MM.1S (cell line): Measurements from ENCODE around the gene GTPBP6.
A peak's percentile ranks its signal among the peaks of the same experiment; 100 is the strongest.

Source experiments
- DNase-seq: peaks from one replicate; pipeline ENCODE4 v3.0.0-alpha.2; 2015
- H2AFZ ChIP-seq: fragments of 300-600 bp; sonication (generic); 2 replicates; pipeline ENCODE4 v1.6.0; 2016; ENCODE audit warnings: antibody characterized with exemption, low read length
- H3F3A ChIP-seq: fragments of 300-600 bp; sonication (generic); 2 replicates; pipeline ENCODE4 v1.6.1; 2016; ENCODE audit warnings: mild to moderate bottlenecking, antibody characterized with exemption, low read length, moderate library complexity, mixed read lengths; ENCODE audit not compliant: insufficient read depth
- H3K27ac ChIP-seq: fragments of 300-600 bp; sonication (generic); 2 replicates; pipeline ENCODE4 v1.5.1; 2016; ENCODE audit warnings: mild to moderate bottlenecking, low read length
- H3K27me3 ChIP-seq: fragments of 300-600 bp; sonication (generic); replicated peaks from 2 replicates; pipeline ENCODE4 v1.6.0; 2016; ENCODE audit warnings: low read length; ENCODE audit not compliant: insufficient read depth
- H3K36me3 ChIP-seq: fragments of 300-600 bp; sonication (generic); replicated peaks from 2 replicates; pipeline ENCODE4 v1.6.1; 2016; ENCODE audit warnings: mild to moderate bottlenecking, low read length, mixed read lengths; ENCODE audit not compliant: insufficient read depth
- H3K4me1 ChIP-seq: fragments of 300-600 bp; sonication (generic); 2 replicates; pipeline ENCODE4 v1.6.1; 2016; ENCODE audit warnings: low read length, mixed read lengths
- H3K4me2 ChIP-seq: fragments of 300-600 bp; sonication (generic); 2 replicates; pipeline ENCODE4 v1.6.0; 2016; ENCODE audit warnings: low read depth, low read length
- H3K4me3 ChIP-seq: fragments of 300-600 bp; sonication (generic); 2 replicates; pipeline ENCODE4 v1.5.1; 2016; ENCODE audit warnings: low read length, mixed read lengths
- H3K79me2 ChIP-seq: fragments of 300-600 bp; sonication (generic); 2 replicates; pipeline ENCODE4 v1.6.1; 2016; ENCODE audit warnings: mixed run types, low read length, mixed read lengths
- H3K9ac ChIP-seq: fragments of 300-600 bp; sonication (generic); 2 replicates; pipeline ENCODE4 v1.6.1; 2016; ENCODE audit warnings: low read length, mixed read lengths
- H3K9me2 ChIP-seq: fragments of 300-600 bp; sonication (generic); replicated peaks from 2 replicates; pipeline ENCODE4 v1.6.1; 2016; ENCODE audit warnings: mild to moderate bottlenecking, low read length, mixed read lengths; ENCODE audit not compliant: insufficient read depth
- H3K9me3 ChIP-seq: fragments of 300-600 bp; sonication (generic); replicated peaks from 2 replicates; pipeline ENCODE4 v1.6.1; 2016; ENCODE audit warnings: mild to moderate bottlenecking, low read length, mixed read lengths; ENCODE audit not compliant: insufficient read depth
- H4K20me1 ChIP-seq: fragments of 300-600 bp; sonication (generic); 2 replicates; pipeline ENCODE4 v1.6.1; 2016; ENCODE audit warnings: mild to moderate bottlenecking, low read length, moderate library complexity, mixed read lengths; ENCODE audit not compliant: insufficient read depth
- EZH2 ChIP-seq: fragments of 300-600 bp; sonication (generic); optimal IDR thresholded peaks from 2 replicates; pipeline ENCODE3; 2017; ENCODE audit warnings: low read depth, mild to moderate bottlenecking, antibody characterized with exemption, low read length, mixed read lengths
- EZH2phosphoT487 ChIP-seq: fragments of 300-600 bp; sonication (generic); IDR thresholded peaks from 2 replicates; pipeline ENCODE4 v1.6.1; 2018; ENCODE audit warnings: antibody characterized with exemption, low read length
- TF ChIP-seq, protein P1 (sequence below): fragments of 300-600 bp; sonication (generic); IDR thresholded peaks from 2 replicates; pipeline ENCODE4 v1.5.1; 2016; ENCODE audit warnings: antibody characterized with exemption, low read length, mixed read lengths

Gene GTPBP6

GRCh38 chrX:320126-320783 lies 1.7 kb upstream of the GTPBP6 start:
- Histone ChIP-seq H3K4me3 (peak overlapping the region; percentile 67), H3K36me3 (no peaks in the 10 kb centered on the region), H3K4me1 (no peaks in the 10 kb centered on the region), H3K9ac (peak overlapping the region; percentile 94; the same call in 1 of the 2 replicates), H3K9me2 (no peaks in the 10 kb centered on the region), H3K4me2 (peak overlapping the region; percentile 70), H3K27ac (no peak overlapping the region), H3K9me3 (no peaks in the 10 kb centered on the region), H3F3A (no peaks in the 10 kb centered on the region), H3K79me2 (peaks cover 9% of the 10 kb centered on the region), H4K20me1 (no peaks in the 10 kb centered on the region), H3K27me3 (no peaks in the 10 kb centered on the region), H2AFZ (no peak overlapping the region)
- DNase-seq, result no peak
- TF ChIP-seq EZH2phosphoT487 (no peak), EZH2 (no peak)
- TF ChIP-seq, protein P1, sequence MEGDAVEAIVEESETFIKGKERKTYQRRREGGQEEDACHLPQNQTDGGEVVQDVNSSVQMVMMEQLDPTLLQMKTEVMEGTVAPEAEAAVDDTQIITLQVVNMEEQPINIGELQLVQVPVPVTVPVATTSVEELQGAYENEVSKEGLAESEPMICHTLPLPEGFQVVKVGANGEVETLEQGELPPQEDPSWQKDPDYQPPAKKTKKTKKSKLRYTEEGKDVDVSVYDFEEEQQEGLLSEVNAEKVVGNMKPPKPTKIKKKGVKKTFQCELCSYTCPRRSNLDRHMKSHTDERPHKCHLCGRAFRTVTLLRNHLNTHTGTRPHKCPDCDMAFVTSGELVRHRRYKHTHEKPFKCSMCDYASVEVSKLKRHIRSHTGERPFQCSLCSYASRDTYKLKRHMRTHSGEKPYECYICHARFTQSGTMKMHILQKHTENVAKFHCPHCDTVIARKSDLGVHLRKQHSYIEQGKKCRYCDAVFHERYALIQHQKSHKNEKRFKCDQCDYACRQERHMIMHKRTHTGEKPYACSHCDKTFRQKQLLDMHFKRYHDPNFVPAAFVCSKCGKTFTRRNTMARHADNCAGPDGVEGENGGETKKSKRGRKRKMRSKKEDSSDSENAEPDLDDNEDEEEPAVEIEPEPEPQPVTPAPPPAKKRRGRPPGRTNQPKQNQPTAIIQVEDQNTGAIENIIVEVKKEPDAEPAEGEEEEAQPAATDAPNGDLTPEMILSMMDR, result no peak

GRCh38 chrX:319579-320125 lies 1.1 kb upstream of the GTPBP6 start:
- no peaks in the 10 kb centered on the region for H3K9me3 ChIP-seq
- H4K20me1 ChIP-seq, result no peaks in the 10 kb centered on the region
- no peaks in the 10 kb centered on the region for H3K9me2 ChIP-seq
- H2AFZ ChIP-seq, result no peak overlapping the region
- no peaks in the 10 kb centered on the region for H3K27me3 ChIP-seq
- H3K4me2 ChIP-seq, result peak overlapping the region; percentile 70
- peak overlapping the region; percentile 67 for H3K4me3 ChIP-seq
- DNase-seq, result no peak
- no peak overlapping the region for H3K27ac ChIP-seq
- H3K79me2 ChIP-seq, result peaks cover 9% of the 10 kb centered on the region
- no peaks in the 10 kb centered on the region for H3F3A ChIP-seq
- TF ChIP-seq, protein P1, result no peak
- TF ChIP-seq EZH2phosphoT487, result no peak
- peak overlapping the region; percentile 94 for H3K9ac ChIP-seq
- no peaks in the 10 kb centered on the region for H3K36me3 ChIP-seq
- H3K4me1 ChIP-seq, result no peaks in the 10 kb centered on the region

GRCh38 chrX:318068-318738 lies 393 bp downstream of the GTPBP6 start:
- H2AFZ ChIP-seq, result no peak overlapping the region

More at GRCh38 chrX:318068-318738, 393 bp downstream of the GTPBP6 start:
- H3F3A ChIP-seq, result no peaks in the 10 kb centered on the region
- TF ChIP-seq EZH2phosphoT487 (no peak), EZH2 (no peak)
- TF ChIP-seq, protein P1, result no peak
- no peaks in the 10 kb centered on the region for H4K20me1 ChIP-seq
- no peaks in the 10 kb centered on the region for H3K9me3 ChIP-seq
- H3K4me3 ChIP-seq, result peak overlapping the region; percentile 70
- H3K4me2 ChIP-seq, result no peak overlapping the region
- H3K4me1 ChIP-seq, result no peaks in the 10 kb centered on the region
- H3K9me2 ChIP-seq, result no peaks in the 10 kb centered on the region
- peaks cover 9% of the 10 kb centered on the region for H3K79me2 ChIP-seq
- peak overlapping the region; percentile 85 for H3K9ac ChIP-seq
- peak; percentile 97 for DNase-seq
- no peaks in the 10 kb centered on the region for H3K36me3 ChIP-seq
- H3K27me3 ChIP-seq, result no peaks in the 10 kb centered on the region
- H3K27ac ChIP-seq, result peak overlapping the region; percentile 81; the same call in 1 of the 2 replicates
